HepG2 (cell line): ENCODE data around the gene MCFD2.

Source experiments
- ATF1 ChIP-seq: IDR thresholded peaks from 2 replicates; pipeline ENCODE4 v1.6.1; 2016; ENCODE audit warnings: mild to moderate bottlenecking, control low read depth
- CEBPG ChIP-seq: IDR thresholded peaks from 2 replicates; pipeline ENCODE4 v1.6.1; 2016
- CTCF ChIP-seq: sonication (generic); formaldehyde crosslinking; IDR thresholded peaks from 2 replicates; pipeline ENCODE4 v1.5.0; 2020; ENCODE audit warnings: mild to moderate bottlenecking, missing genetic modification reagents, moderate library complexity
- ELF1 ChIP-seq: sonication (generic); formaldehyde crosslinking; IDR thresholded peaks from 2 replicates; pipeline ENCODE4 v1.4.0; 2020; ENCODE audit warnings: missing genetic modification reagents
- ZNF224 ChIP-seq: sonication (generic); formaldehyde crosslinking; IDR thresholded peaks from 2 replicates; pipeline ENCODE4 v1.5.0; 2020; ENCODE audit warnings: mild to moderate bottlenecking, missing genetic modification reagents

DNA sequence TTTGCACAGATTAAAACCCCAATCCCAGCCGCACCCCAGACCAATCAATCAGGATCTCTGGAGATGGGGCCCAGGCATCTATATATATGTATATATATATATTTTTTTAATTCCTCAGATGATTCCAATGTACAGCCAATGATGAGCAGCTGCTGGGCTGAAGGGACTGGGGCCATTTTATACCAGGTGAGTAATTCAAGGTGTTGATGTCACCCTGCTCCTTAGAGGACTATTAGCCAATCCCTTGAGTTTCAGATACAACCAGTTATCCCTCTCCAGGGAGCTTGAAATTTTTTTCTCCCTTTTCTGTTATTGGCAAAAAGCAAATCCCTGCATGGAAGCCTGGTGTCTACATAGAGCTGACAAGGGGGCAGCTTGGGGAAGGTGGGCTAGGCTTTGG lies 59.8 kb downstream of the MCFD2 start:
- TF ChIP-seq ELF1 (CRISPR knock-in tag) (no peak), ATF1 (CRISPR knock-in tag) (no peak), CTCF (CRISPR knock-in tag) (no peak), ZNF224 (no peak), CEBPG (CRISPR knock-in tag) (no peak)
